Left lobe of liver (tissue), 2 donors: ENCODE measurements around the gene UBXN10. TPM values are rescaled to one million over a fixed set of nuclear protein-coding genes. Genes with fewer than 3 reads are reported as not detected.

ENCODE experiments used
- ATAC-seq: fragments of 200-7000 bp; cut with Tn5 transposase; one replicate; pipeline ENCODE4 v1.9.1; 2020; ENCODE audit warnings: mild to moderate bottlenecking, moderate library complexity
- DNase-seq: peaks from one replicate; pipeline ENCODE4 v3.0.0-alpha.2; 2020; ENCODE audit warnings: low spot score
- total RNA-seq: library from RNA; stranded (reverse); gene quantifications from one replicate; pipeline ENCODE4 v1.2.1, GENCODE V29; 2021
- donor health status: DM: no; HTN: no; CAD: no; lungs with moderate emphysema.
- donor health status: DM: no; HTN: yes; CAD: no.

The UBXN10 gene
- total RNA-seq = 1.3 TPM

- peak; percentile 46 for ATAC-seq
- peak; percentile 78 for DNase-seq
These were observed at the start of gene UBXN10, which contains the start of gene PLA2G2C for GRCh38 chr1:20185834-20186782. UBXN10 (plus strand) TSS chr1:20186096; CDS start chr1:20190562, 4,466 bp downstream. PLA2G2C (minus strand) TSS chr1:20186518; CDS start chr1:20177363, 9,155 bp downstream.

GRCh38 chr1:20136249-20136648, 49.6 kb upstream of the UBXN10 start:
- DNase-seq (no peak), ATAC-seq (no peak)

GRCh38 chr1:20137055-20137454, 48.8 kb upstream of the UBXN10 start:
- DNase-seq (no peak), ATAC-seq (no peak)

- ATAC-seq (no peak), DNase-seq (no peak)
These were observed 48.3 kb upstream of the UBXN10 start for GRCh38 chr1:20137604-20138003.

- DNase-seq = no peak
- ATAC-seq = no peak
These were observed 47.5 kb upstream of the UBXN10 start for GRCh38 chr1:20138346-20138745.

- ATAC-seq = no peak
- no peak for DNase-seq
These were observed 46.8 kb upstream of the UBXN10 start, which contains the start of gene PLA2G2F for GRCh38 chr1:20138961-20139550. PLA2G2F (plus strand) TSS chr1:20139323; CDS start chr1:20139428, 105 bp downstream.

GRCh38 chr1:20139776-20140612, 45.9 kb upstream of the UBXN10 start:
- no peak for ATAC-seq
- no peak for DNase-seq

GRCh38 chr1:20141001-20141400, 44.9 kb upstream of the UBXN10 start:
- ATAC-seq (no peak), DNase-seq (no peak)

- ATAC-seq (no peak), DNase-seq (no peak)
These were observed 44.4 kb upstream of the UBXN10 start for GRCh38 chr1:20141466-20141865.

GRCh38 chr1:20142001-20142710, 43.7 kb upstream of the UBXN10 start:
- ATAC-seq (no peak), DNase-seq (no peak)

GRCh38 chr1:20143318-20143717, 42.6 kb upstream of the UBXN10 start:
- DNase-seq (no peak), ATAC-seq (no peak)

- DNase-seq = no peak
- ATAC-seq = no peak
These were observed 41.9 kb upstream of the UBXN10 start for GRCh38 chr1:20143734-20144565.

- no peak for DNase-seq
- ATAC-seq = no peak
These were observed 37.9 kb upstream of the UBXN10 start for GRCh38 chr1:20147846-20148570.

GRCh38 chr1:20148571-20149500, 37.1 kb upstream of the UBXN10 start:
- DNase-seq (no peak), ATAC-seq (no peak)

GRCh38 chr1:20149601-20150325, 36.1 kb upstream of the UBXN10 start:
- ATAC-seq = no peak
- no peak for DNase-seq

- ATAC-seq = no peak
- DNase-seq = no peak
These were observed 35.6 kb upstream of the UBXN10 start for GRCh38 chr1:20150326-20150705.

GRCh38 chr1:20150969-20151368, 34.9 kb upstream of the UBXN10 start:
- no peak for DNase-seq
- no peak for ATAC-seq
